8988T (cell line): ENCODE measurements around the gene SCP2.

ENCODE experiments used
- DNase-seq: peaks from one replicate; pipeline ENCODE4 v3.0.0; 2011

SCP2 gene

DNA sequence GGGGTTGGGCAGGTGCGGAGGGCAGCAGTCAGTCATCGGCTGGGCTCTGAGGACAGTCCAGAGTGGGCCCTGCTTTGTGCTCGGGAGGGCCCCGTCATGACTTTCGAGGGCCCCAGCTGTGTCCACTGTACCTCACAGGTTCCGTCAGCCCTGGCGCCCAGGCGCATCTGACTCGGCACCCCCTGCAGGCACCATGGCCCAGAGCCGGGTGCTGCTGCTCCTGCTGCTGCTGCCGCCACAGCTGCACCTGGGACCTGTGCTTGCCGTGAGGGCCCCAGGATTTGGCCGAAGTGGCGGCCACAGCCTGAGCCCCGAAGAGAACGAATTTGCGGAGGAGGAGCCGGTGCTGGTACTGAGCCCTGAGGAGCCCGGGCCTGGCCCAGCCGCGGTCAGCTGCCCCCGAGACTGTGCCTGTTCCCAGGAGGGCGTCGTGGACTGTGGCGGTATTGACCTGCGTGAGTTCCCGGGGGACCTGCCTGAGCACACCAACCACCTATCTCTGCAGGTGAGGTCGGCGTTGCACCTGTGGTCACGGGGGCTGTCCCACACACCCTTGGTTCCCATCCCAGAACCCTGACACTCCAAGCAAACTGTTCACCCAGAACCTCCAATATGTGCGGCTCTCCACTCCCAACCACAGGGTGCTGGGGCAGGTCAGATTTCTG, 142.7 kb downstream of the SCP2 start:
- DNase-seq: no peak

DNA sequence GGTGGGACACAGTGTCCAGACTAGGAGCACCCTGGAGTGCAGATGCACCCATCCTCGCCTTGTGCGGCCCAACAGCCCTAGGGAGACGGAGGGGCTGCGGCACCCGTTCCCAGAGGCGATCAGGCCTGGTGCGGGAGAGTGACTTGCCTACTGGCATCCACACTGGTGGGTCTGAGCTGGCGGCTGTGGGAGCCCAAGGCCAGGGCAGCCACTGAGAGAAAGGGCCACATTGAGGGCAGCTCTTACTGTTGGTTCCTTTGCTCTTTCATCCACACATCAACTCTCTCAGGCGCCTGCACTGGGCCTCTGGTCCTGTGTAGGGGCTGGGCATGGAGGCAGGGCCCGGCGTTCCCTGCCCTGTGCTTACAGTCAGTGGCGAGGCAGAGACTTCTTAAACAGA, 143.5 kb downstream of the SCP2 start:
- DNase-seq: no peak

DNA sequence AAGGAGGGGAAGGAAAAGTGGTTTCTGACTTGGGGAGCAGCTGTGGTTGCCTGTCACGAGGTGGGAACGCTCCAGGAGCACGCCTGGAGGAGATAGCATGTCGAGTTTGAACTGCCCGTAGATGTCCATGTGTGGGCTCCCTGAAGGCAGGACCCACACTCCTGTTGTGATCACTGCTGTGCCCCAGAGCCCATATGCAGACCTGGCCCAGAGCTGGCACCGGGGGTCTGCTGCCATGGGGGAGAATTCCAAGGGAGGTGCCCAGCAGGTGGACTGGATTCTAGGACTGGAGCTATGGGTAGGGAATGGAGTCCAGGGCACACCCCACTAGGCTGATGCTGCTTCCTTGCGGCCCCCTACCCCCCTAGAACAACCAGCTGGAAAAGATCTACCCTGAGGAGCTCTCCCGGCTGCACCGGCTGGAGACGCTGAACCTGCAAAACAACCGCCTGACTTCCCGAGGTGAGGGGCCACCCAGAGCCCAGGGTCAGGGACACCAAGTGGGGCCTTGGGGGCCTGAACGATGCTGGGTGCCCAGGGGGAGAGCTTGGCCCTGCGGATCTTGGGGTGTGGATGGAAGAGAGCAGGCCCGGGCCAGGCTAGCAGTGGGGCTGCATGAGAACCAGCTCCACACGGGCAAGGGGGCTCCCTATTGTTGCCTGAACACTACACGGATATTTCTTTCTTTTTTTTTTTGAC, 144.2 kb downstream of the SCP2 start:
- no peak for DNase-seq

DNA sequence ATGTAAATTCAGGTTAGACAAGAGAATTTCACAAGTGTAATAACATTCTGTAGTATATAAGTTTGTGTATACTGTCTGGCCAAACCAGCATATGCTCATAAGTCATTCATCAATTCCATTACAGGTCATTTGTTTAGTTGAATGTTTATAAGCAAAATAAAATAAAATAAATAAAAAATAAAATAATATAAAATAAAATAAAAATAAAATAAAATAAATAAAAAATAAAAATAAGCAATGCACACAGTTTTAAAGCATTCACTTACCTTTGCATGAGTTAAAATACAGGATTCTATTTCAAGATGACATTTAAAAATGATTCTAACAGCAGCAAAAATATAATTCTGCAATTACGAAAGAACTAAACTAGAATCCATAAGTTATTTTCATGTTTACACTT, 144.8 kb downstream of the SCP2 start:
- DNase-seq: no peak

DNA sequence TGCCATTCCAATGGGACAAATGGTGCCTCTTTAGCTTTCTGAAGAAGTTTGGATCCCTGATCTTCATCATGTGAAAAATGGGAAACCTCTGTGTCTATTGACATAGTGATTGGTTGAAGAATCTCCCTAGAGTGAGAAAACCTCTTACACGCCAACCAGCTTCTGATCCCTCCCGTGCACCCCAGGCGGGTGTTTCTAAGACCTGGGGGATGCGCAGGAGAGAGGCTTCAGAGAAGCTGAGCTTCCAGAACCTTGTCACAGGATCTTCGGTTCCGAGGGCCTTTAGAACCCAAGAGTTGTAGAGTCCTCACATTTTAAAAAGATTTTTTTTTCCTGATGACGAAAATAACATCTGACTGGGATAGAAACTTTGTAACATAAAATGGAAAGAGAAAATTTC, 146.2 kb downstream of the SCP2 start:
- DNase-seq: no peak

DNA sequence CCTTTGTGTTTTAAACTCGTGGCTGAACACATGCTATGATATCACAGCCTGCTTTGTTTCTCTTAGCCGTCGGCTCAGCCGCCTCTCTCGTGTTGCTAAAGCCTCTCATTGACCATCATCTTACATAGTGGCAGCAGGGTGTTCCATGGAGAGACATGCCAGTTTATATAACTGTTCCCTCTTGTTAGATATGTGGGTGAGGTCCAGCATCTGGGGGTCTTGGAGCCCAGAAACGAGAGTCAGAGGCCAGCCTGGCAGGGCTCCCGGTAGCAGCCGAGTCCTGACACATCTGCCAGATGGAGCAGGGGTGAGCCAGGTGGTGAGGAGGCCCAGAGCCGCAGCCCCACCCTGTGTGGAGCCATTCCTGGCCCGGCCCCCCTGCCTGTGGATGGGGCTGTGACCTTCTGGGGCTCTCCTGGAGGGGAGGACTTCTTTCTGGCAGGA, 146.8 kb downstream of the SCP2 start:
- no peak for DNase-seq

DNA sequence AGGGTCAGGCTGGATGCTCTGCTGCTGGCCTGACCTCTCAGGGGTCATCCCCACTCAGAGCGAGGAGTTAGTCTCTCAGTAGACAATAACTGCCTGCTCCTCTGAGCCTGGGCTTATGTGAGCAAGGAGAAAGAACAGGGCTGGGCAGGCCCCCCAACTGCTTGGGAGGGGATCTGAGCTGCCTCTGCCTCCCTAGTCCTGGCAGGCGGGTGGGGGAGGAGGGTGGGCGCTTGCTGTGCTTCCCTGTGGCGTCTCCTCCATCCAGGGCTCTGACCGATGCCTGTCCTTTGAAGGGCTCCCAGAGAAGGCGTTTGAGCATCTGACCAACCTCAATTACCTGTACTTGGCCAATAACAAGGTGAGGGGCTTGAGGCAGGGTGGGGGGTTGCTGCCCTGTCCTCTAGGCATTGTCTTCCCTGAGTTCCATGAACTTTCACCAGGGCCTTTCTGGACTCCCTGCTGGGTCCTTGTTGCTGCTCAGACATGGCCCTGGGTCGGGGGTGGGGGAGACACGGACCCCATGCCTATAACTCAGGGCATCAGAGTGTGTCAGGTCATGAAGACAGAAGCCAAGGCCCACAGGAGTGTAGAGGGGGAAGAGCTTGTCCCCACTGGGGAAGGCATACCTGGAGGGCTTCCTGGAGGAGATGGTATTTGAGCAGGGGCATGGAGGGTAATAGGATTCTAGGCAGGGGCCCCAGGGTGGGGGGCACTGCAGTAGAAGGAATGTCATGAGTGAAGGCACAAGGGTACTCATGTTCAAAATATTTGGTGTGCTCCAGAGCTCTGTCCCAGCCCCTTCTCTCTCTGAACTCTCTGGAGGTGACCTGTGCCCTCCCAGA, 147.5 kb downstream of the SCP2 start:
- DNase-seq: no peak

DNA sequence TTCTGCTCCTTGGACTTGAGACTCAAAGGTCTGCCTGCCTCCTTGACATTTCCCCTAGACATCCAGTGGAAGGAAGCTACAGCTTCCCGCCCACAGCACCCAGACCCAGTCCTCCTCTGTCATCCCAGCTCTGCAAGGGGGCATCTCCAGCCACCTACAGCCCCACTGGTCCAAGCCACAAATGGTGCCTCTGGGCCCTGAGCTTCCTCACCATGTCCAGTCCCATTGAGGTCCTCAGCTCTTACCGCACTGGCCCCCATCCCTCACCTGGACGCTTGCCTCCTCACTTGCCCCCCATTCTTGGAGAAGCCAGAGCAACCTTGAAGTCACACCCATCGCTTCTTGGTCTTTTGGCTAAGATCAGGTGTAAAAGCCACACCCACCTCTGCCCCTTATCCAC, 148.1 kb downstream of the SCP2 start:
- DNase-seq: no peak

DNA sequence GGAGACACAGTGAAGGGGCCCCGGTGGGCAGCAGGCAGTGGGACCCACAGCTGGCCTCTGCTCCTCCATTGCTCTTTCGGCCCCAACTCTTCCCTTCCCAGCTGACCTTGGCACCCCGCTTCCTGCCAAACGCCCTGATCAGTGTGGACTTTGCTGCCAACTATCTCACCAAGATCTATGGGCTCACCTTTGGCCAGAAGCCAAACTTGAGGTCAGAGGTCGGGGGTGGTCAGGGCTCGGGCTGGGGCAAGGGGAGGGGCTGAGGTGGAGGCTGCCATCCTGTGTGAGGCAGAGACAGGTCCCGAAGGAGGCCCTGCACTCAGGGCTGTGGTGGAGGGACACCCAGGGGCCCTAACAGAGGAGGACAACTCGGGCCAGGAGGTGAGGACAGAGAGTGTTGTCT, 148.7 kb downstream of the SCP2 start:
- DNase-seq: no peak

DNA sequence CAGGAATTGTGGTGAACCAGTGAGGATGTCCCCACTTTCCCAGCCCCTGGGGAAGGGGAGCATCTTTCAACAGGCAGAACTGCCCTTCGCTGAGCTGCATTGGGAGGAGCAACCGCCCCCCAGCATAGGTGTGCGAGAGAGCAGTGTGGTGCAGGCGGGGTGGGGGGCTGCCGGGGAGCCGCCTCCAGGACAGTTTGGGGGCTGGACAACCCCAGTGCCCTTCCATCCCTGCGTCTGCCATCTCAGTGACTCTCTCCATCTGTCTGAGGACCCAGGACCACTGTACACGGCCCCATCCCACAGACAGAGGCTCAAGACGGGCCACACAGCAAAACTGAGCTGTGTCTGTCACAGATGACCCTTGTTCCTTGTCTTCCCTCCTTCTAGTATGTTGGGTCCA, 149.1 kb downstream of the SCP2 start:
- no peak for DNase-seq

DNA sequence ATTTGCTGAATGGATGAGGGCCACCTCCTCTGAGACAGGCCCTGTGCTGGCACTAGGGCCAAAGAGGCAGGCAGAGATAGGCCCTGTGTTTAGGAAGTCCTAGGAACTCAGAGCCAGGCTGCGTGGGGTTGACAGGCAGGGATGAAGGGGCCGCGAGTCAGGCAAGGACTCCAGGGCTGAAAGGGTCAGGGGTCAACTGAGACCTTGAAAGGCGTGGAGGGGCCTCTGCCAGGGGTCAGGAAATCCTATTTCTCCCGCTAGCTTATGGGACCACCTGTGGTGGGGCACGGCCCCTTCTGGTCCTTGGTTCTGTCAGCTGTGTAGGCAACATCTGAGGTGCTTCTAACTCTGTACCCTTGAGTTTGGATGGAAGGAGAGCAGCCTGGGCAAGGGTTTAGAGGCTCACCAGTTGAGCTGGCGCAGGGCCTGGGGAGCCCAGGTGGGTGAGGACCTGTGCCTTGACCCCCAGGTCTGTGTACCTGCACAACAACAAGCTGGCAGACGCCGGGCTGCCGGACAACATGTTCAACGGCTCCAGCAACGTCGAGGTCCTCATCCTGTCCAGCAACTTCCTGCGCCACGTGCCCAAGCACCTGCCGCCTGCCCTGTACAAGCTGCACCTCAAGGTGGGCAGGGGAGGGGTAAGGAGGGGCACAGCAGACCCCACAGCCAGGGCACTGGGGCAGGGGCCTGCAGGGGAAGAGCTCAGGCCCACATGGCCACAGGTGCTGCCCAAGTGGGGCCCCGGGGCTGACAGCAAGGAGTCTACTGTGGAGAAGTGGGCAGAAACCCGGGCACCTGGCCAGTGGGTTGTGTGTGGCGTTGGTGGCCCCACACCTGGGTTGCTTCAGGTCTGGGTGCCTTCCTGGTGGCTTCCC, 149.9 kb downstream of the SCP2 start:
- no peak for DNase-seq

DNA sequence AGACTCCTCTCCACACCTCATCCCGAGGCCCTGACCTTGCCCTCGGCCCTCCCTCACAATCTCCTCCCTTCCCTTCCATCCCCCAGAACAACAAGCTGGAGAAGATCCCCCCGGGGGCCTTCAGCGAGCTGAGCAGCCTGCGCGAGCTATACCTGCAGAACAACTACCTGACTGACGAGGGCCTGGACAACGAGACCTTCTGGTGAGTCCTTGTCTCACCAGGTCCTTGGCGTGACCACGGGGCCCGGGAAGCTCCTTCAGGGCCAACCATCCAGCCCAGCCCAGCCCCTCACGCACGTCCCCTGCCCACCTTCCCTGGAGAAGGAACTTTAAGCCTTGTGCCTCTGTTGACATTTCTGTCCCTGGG, 150.5 kb downstream of the SCP2 start:
- no peak for DNase-seq

DNA sequence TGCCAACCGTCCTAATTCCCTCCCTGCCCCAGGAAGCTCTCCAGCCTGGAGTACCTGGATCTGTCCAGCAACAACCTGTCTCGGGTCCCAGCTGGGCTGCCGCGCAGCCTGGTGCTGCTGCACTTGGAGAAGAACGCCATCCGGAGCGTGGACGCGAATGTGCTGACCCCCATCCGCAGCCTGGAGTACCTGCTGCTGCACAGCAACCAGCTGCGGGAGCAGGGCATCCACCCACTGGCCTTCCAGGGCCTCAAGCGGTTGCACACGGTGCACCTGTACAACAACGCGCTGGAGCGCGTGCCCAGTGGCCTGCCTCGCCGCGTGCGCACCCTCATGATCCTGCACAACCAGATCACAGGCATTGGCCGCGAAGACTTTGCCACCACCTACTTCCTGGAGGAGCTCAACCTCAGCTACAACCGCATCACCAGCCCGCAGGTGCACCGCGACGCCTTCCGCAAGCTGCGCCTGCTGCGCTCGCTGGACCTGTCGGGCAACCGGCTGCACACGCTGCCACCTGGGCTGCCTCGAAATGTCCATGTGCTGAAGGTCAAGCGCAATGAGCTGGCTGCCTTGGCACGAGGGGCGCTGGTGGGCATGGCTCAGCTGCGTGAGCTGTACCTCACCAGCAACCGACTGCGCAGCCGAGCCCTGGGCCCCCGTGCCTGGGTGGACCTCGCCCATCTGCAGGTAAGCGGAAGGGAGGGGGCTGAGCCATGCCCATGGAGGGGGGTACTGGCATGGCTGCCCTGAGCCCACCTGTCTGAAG, 151.4 kb downstream of the SCP2 start:
- DNase-seq: no peak

DNA sequence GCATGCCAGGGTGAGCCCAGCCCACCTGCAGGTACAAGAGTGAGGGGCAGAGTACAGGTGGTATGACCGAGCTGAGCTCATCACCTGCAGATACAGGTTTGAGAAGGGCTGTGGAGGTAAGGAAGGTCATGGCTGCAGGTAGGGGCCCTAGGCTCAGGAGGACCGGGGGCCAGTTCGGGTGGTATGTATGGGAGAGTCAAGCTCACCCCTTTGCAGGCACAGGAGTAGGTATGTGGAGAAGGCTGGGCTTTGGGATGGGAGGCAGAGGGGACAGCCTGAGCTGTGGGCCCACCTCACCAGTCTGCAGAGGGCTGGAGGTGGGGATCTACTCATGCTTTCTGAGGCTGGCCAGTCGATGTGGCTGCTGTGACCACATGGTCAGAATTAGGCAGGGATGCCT, 152.2 kb downstream of the SCP2 start:
- DNase-seq: no peak

DNA sequence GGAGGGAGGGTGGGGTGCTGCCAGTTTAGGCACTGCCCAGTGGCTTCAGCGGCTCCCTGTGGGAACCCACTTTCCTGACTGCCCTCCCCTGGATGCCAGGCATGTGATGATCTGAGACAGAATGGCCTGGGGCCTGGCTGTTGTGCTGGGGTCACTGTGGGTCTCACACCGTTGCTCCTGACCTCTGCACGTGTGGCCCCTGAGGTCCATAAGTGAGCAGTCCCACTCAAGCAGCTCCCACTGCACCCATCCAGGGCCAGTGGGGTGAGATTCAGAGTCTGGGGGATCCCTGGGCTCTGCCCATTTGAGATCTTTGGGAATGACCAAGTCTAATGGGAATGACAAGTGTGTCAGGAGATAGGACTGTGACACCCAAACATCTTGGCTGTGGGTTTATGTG, 153.0 kb downstream of the SCP2 start:
- no peak for DNase-seq

DNA sequence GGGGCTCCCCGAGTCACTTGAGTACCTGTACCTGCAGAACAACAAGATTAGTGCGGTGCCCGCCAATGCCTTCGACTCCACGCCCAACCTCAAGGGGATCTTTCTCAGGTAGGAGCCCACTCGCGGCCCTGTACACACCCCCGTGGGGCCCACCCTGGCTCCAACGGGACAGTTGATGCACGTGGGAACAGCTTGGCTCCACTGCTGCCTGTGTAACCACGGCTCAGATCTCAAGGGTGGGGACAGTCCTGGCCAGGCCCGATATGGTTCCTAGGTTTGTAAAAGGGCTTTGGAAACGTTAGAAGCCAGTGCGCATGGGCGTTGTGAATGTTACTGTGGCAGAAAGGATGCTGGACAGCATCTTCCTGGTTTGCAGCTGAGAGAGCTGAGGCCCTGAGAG, 153.7 kb downstream of the SCP2 start:
- DNase-seq: no peak

DNA sequence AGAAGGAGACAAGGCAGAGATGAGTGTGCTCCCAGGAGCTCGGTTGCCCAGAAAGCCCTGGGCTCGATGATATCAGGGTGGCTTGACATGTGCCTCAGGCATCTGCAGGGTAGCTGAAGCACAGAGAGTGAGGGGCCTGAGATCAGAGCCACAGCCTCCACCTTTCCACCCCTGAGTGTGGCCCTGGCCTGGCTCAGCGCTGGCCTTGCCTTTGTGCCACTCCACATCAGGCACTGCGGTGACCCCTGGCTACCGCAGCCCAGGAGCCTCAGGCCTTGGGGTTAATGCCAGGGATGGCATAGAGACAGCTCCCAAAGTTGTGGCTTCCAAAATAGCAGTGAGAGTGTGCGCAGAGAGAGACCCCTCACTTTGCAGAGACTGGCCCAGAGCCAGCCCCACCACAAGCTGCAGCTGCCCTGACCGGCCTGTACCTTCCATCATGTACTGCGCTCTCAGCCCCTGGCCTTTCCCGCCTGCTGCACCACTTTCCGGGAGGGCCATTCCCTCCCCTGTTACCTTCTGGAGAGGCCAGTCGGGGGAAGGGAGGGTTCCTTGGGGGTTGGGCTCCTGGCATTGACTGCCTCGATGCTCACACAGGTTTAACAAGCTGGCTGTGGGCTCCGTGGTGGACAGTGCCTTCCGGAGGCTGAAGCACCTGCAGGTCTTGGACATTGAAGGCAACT, 154.4 kb downstream of the SCP2 start:
- DNase-seq: no peak

DNA sequence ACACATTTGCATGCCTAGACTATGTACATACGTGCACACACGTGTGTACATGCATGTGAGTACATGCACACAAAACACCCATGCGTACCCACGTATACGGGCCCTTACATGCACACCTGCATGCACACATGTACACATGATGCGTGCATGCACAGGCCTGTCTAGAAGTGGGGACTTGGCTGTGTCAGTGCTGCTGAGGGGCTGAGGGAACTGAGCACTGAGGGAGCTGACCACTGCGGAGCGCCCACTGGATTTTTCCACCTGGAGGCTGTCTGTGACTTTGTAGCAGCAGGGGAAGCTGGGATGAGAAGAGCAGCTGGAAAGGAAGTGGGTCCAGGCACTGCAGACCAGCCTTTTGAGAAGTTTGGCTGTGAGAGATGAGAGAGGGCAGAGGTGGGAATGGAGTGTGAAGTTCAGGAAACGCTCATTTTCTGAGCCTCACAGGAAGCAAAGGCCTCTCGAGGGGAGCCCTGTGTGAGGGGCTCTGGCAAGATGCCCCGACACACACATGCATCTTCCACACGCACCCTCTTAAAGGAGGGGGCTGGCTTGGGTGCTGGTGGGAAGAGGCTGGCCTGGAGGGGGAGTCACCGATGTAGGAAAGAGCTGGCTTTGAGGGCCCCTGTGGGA, 155.9 kb downstream of the SCP2 start:
- DNase-seq: no peak

DNA sequence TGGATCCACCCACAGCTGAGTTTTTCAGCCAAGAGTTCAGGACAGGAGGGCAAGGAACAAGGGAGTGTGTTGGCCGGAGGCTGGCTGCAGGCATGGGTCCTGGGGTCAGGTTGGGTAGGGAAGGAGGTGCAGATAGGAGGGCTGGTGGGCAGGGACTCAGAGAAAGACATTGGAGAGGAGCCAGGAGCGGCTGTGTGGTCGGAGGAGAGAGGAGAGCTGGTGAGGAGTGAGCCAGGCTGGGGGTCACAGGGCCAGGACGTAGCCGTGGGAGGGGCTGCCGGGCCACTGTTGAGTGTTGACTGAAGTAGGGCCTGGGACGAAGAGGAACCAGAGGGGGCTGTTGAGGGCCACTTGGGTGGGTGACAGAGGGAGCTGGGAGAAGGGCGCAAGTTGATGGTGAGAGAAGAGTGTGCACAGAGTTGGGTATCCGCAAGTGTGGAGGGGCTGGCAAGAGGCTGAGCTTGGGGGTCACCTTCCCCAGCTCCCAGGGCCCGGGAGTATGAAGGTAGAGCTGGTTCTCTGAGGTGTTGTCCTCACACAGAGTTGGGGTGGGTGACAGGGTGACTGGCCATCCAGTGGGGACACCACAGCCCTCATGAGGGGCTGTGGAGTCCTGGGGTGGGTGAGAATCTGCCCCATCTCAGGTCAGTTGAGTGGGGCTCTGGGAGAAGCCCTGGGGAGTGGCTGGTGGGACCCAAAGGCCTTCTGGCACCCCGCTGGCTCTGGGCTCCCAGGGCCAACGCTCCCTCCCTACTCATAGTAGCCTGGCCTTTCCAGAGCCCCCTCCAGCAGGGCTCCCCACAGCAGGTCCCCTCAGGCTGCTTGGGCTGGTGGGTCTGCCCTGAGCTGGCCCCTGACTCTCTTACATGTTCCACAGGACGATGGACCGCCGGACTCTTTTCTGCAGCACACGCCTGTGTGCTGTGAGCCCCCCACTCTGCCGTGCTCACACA, 156.8 kb downstream of the SCP2 start:
- no peak for DNase-seq

DNA sequence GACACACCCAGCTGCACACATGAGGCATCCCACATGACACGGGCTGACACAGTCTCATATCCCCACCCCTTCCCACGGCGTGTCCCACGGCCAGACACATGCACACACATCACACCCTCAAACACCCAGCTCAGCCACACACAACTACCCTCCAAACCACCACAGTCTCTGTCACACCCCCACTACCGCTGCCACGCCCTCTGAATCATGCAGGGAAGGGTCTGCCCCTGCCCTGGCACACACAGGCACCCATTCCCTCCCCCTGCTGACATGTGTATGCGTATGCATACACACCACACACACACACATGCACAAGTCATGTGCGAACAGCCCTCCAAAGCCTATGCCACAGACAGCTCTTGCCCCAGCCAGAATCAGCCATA, 157.5 kb downstream of the SCP2 start:
- no peak for DNase-seq
